Epidermal melanocyte (primary cell): ENCODE measurements around the gene HPCAL4.

Source experiments
- DNase-seq: peaks from one replicate; pipeline ENCODE4 v3.0.0; 2011; ENCODE audit warnings: low spot score; ENCODE audit not compliant: insufficient read length

HPCAL4 gene

GRCh38 chr1:39650431-39650830 lies 40.8 kb downstream of the HPCAL4 start:
- no peak for DNase-seq

DNA sequence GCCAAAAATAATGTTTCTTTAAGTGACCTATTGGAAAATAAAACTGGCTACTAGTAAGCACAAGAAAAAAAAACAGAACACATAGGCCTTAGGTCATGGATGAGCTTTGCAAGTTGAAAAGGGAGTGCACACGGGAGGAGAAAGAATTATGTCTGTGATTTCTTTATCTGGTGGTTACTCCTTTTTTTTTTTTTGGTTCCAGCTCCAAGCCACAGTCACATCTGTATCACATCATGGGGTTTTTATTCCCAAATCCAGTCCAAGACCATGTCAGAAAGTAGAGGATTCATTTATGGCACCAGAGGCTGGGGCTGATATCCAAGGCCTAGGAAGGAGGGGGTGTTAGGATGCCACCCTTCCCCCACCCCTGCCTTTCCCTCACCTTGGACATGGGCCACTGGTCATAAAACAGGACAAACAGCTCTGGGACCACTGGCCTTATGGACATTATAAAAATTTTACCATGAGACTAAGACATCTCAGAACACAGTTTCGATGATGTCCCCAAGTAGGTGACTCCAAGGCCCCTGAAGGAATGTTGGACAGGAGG lies 41.5 kb downstream of the HPCAL4 start:
- DNase-seq: no peak

- DNase-seq: no peak
These were observed 42.7 kb downstream of the HPCAL4 start for GRCh38 chr1:39648496-39648895.

DNA sequence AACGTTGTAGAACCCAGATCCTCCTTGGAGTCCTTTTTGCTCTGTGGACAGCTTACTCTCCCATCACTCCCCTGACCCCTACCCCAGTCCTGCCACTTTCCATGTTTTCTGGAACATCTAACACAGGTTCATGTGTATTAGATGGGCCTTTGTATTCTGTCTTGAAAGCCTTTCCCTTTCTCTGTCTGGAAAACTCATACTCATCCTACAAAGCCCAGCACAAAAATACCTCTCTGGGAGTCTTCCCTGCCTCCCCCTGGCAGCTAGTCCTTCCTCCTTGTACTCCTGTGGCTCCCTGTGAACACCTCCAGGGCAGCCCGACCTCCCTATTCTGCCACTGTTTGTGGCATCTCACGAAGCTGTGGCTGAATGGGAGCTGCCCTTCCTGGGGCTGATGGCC lies 44.0 kb downstream of the HPCAL4 start:
- no peak for DNase-seq

DNA sequence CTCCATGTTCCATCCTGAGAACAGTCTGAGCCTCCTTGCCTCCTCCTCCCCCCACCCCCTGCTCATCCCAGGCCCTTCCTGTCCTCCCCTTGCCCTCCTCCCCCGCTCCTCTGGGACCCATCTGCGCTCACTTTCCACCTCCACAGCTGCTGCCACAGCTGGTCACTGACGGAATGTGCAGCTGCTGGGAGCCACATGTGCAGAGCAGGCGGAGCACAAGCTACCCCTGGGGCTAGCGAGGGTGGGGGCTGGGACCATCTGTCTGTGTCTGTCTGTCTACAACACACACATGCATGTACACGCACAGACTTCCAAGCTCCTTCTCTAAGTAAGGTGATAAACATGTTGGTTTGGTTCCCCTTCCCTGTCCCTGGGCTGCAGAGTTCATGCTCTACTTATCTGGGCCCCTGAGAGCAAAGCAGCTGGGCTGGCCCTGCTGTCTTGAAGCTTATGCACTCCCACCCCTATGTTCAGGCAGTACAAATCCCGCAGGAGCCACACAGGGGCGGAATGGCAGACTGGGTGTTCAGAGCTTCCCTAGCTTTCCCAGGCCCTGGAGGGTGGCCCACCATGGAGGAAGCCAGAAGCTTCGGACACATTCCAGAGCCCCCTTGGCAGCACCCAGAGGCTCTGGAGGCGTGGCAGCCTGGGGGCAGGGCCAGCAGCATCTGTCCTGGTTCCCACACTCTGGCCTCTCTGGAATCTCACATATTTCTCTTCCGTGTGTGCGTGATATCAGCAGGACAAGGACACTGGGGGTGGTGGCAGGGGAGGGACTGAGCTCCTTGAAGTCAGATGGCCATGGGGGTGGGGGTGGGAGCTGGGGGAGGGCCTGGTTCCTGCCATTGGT lies 44.8 kb downstream of the HPCAL4 start:
- peak; percentile 80 for DNase-seq

- DNase-seq: no peak
These were observed 45.7 kb downstream of the HPCAL4 start for GRCh38 chr1:39645411-39646043.

- DNase-seq: no peak
These were observed 47.5 kb downstream of the HPCAL4 start for GRCh38 chr1:39643705-39644104.

DNA sequence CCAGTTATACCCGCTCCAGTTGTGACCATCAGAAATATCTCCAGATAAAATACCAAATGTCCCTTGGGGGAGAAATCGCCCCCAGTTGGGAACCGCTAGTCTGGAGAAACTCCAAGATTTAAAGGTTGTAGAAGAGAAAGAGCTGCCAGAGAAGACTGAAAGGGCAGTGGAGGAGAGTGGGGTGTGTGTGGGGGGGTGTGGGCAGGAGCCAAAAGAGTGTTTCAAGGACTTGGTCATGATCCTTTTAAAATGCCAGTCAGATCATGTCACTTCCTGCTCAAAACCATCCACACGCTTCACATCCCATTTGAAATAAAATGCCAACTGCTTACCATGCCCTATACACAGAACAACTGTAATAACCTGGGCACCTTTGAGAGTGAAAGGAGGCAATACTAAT lies 48.4 kb downstream of the HPCAL4 start:
- DNase-seq: no peak

- DNase-seq: no peak
These were observed 50.4 kb downstream of the HPCAL4 start for GRCh38 chr1:39640861-39641260.

- no peak for DNase-seq
These were observed 51.7 kb downstream of the HPCAL4 start, which contains the start of gene HEYL for GRCh38 chr1:39639305-39640130. Gene HEYL, minus strand, starts transcription at chr1:39639643. Its CDS starts 18 bp downstream, at chr1:39639625.

DNA sequence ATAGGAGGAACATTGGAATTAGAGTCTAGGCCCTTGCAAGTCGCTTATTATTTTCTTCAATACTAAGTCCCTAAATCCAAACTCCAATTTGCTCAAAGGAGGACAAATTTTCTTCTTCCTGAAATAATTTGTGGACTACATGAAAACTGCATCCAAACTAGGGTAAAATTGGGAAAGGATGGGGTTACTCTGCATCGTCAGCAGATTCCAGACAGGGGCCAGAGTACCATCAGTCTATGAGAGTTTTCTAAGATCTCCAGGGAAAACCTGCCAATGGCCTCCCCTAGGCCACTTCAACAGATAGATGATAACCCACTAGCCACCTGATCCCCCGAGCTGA lies 52.3 kb downstream of the HPCAL4 start:
- DNase-seq: no peak

DNA sequence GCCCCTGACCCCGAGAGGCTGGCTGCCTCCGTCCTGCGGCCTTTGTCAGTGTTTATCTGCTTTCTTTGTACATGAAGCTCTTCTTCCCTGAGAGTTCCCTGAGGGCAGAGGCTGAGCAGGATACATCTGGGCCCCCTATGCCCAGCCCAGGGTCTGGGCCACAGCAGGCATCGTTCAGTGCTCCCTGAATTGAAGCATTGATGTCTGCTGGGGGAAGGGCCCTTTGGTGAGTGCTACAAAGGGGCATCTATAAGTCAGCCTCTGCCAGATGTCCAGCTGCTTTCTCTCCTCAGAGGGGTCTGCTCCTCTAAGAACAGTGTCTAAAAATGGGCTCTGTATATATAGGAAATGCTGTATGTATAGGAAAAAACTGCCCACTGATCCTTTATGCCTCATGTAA lies 53.9 kb downstream of the HPCAL4 start:
- no peak for DNase-seq

DNA sequence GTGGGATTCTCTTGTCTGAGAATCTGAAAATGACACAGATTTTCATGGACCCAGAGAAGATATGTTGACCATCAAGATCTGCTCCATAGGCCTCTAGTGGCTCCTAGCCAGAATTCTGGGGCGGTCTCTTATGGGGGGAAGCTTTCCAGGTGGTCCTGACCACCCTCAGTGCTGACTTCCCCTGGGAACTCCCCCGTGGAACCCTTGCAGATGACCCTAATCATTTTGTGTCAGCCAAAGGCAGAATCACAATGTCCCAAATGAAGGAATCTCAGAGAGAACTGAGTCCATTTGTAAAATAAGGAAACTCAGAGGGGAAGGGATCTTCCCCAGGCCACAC lies 55.4 kb downstream of the HPCAL4 start:
- no peak for DNase-seq

GRCh38 chr1:39635205-39635870 lies 55.9 kb downstream of the HPCAL4 start:
- DNase-seq: no peak

DNA sequence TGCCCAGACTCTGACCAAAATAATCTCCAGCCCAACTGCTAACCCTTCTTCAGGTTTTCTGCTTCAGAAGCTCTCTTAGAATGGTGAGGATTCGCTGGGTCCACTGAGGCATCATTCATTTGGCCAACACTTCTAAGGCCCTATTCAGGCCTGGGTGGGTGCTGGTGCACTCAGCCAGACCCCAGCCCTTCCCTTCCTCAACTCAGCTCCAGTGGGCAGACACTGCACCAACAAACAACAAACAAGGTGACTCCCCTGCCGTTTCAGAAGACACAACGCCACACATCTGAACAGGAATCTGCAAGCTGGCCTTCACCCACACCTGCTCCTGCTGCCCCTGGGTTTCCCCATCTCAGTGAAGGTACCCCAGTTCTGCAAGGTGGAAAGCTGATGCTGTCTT lies 57.8 kb downstream of the HPCAL4 start:
- DNase-seq: no peak

- DNase-seq: peak; percentile 57
These were observed 58.4 kb downstream of the HPCAL4 start for GRCh38 chr1:39632682-39633417.

GRCh38 chr1:39632323-39632681 lies 58.9 kb downstream of the HPCAL4 start:
- no peak for DNase-seq

DNA sequence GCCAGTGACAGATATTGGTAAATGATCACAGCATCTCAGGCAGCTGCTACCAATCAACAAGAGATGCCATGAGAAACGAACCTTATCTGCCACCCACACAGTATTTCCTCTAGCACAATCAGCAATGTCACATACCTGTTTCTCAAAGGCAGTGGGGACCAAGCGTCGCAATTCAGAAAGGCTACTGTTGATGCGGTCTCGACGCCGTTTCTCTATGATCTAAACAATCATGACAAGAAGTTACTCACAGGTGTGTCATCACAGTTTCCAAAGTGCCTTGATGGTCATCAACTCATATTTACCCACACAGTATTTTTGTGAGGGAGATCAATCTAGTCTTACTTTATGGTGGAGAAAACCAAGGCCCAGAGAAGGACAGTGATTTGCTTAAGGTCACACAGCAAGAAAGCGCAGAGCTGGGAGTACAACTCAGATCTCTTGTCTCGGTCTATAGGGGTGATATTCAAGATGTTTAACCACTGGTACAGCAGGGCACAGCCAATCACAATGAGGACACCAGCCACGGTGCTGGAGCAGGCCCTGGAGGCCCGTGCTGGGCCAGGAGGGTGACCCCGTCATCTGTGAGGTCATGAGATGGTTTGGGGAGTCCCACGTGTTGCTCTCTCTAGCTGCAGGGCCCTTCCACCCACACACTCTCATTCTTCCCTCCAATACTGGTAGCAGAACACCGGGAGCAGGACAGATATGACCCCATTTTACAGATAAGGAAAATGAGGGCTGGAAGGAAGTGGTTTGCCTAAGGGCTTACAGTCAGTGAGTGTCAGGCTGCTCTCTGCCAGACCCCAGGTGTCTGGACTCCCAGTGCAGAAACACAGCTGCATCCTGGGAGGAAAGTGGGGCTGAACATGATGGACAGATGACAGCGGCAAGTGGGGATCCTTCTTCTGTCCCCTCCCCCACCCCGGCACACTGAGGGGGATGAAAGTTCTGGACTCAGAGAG lies 59.6 kb downstream of the HPCAL4 start:
- DNase-seq: no peak

- DNase-seq: no peak
These were observed 62.4 kb downstream of the HPCAL4 start for GRCh38 chr1:39628807-39629350.
